Left ventricle myocardium inferior (tissue), 1 donor: Measurements from ENCODE around the gene BAG5. TPM values are rescaled to one million over a fixed set of nuclear protein-coding genes. Genes with fewer than 3 reads are reported as not detected.
A peak's percentile ranks its signal among the peaks of the same experiment; 100 is the strongest.

Experiments used
- DNase-seq: peaks from one replicate; pipeline ENCODE4 v3.0.0-alpha.2; 2020
- H3K27ac ChIP-seq: fragments of 200-600 bp; replicated peaks from 2 replicates; pipeline ENCODE4 v1.8.0; 2021
- H3K27me3 ChIP-seq: fragments of 200-600 bp; 2 replicates; pipeline ENCODE4 v1.8.0; 2021; ENCODE audit warnings: low read depth
- H3K36me3 ChIP-seq: fragments of 200-600 bp; 2 replicates; pipeline ENCODE4 v1.8.0; 2021
- H3K4me1 ChIP-seq: fragments of 200-600 bp; 2 replicates; pipeline ENCODE4 v1.8.0; 2021
- H3K4me3 ChIP-seq: fragments of 200-600 bp; 2 replicates; pipeline ENCODE4 v1.8.0; 2021; ENCODE audit warnings: mild to moderate bottlenecking, moderate library complexity
- H3K9me3 ChIP-seq: fragments of 200-600 bp; replicated peaks from 2 replicates; pipeline ENCODE4 v1.8.0; 2021
- intact Hi-C: fragments of 100-400 bp; cut with micrococcal nuclease; formaldehyde crosslinking; loops from one replicate; pipeline ENCODE4 v1.11.0; 2022
- total RNA-seq: library from RNA; stranded (reverse); fragmentation: NEBNext Ultra II Directional; extraction: Animal tissue kit (Norgen Biotek cat#: 25700); gene quantifications from one replicate; pipeline ENCODE4 v1.2.1, GENCODE V29; 2021
- TF ChIP-seq, protein P1 (sequence below): fragments of 200-600 bp; IDR thresholded peaks from 2 replicates; pipeline ENCODE4 v1.8.0; 2021; ENCODE audit warnings: antibody characterized with exemption, mild to moderate bottlenecking, borderline replicate concordance
- donor health status: DM: no; HTN: yes; CAD: no; lungs with severe emphysema.

The BAG5 gene
- total RNA-seq, 1 donor from 2014 or later, result 16.7 TPM

- intact Hi-C loops, result no loop called here
- Histone ChIP-seq H3K27me3 (no peaks in the 10 kb centered on the region), H3K4me3 (no peak overlapping the region), H3K4me1 (peaks cover 92% of the 10 kb centered on the region), H3K9me3 (no peaks in the 10 kb centered on the region), H3K27ac (peak overlapping the region; percentile 12), H3K36me3 (no peaks in the 10 kb centered on the region)
- DNase-seq, result no peak
- TF ChIP-seq, protein P1, sequence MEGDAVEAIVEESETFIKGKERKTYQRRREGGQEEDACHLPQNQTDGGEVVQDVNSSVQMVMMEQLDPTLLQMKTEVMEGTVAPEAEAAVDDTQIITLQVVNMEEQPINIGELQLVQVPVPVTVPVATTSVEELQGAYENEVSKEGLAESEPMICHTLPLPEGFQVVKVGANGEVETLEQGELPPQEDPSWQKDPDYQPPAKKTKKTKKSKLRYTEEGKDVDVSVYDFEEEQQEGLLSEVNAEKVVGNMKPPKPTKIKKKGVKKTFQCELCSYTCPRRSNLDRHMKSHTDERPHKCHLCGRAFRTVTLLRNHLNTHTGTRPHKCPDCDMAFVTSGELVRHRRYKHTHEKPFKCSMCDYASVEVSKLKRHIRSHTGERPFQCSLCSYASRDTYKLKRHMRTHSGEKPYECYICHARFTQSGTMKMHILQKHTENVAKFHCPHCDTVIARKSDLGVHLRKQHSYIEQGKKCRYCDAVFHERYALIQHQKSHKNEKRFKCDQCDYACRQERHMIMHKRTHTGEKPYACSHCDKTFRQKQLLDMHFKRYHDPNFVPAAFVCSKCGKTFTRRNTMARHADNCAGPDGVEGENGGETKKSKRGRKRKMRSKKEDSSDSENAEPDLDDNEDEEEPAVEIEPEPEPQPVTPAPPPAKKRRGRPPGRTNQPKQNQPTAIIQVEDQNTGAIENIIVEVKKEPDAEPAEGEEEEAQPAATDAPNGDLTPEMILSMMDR, result no peak
These were observed 38.2 kb downstream of the BAG5 start for GRCh38 chr14:103524002-103524935.

GRCh38 chr14:103523575-103523954 is 38.9 kb downstream of the BAG5 start:
- intact Hi-C loops, result no loop called here
- TF ChIP-seq, protein P1, result no peak
- no peaks in the 10 kb centered on the region for H3K27me3 ChIP-seq
- H3K4me1 ChIP-seq, result peaks cover 94% of the 10 kb centered on the region
- H3K4me3 ChIP-seq, result peak overlapping the region; percentile 68
- DNase-seq, result no peak
- H3K9me3 ChIP-seq, result no peaks in the 10 kb centered on the region
- no peaks in the 10 kb centered on the region for H3K36me3 ChIP-seq
- peak overlapping the region; percentile 38 for H3K27ac ChIP-seq

DNA sequence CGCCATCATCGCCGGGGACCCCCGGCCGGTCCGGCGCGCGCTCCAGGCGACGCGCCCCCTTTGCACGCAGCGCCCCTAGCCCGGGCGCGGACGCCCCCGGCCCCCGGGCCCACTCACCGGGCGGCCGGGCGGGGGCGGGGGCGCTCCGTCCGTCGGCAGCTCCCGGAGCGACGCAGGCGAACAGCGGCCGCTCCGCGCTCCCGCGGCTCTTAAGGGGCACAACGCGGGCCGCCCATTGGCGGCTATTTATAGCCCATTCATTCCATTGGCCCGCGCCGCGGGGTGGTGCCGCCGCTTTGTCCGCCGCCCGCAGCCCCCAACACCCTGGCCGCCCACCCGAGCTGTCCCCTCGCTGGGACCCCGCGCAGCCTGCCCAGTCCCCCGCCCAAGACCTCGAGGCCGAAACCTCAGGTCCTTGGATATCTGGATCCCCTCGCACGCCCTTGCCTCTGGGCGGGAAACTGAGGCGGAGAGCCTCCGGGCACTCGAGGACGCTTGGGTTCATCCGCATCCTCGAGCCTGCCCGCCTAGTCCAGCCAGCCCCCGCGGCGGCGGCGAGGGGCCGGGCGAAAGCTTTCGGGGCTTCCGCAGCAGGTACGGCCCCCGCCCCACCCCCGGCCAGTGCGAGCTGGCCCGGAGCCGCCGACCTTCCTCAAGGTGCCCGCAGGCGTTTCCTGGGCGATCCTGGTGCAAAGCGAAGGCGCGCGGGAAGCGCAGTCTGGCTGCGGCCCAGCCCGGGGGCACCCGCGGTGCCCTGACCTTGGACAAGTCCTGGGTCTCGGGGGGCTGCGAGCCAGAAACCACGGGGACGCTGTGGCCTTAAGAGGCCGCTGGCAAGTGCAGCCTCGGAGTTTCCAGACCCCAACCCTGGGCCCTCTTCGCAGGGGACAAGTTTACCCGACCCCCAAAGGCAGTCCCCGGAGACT is 39.5 kb downstream of the BAG5 start, which contains the start of gene CKB:
CKB (minus strand) TSS at position 182 of the 926 bp plus-strand sequence. CDS start 337 bp downstream, outside the sequence.
- no peaks in the 10 kb centered on the region for H3K27me3 ChIP-seq
- TF ChIP-seq, protein P1, result no peak
- H3K27ac ChIP-seq, result peak within 1 kb of the TSS; percentile 89
- no peaks in the 10 kb centered on the region for H3K36me3 ChIP-seq
- DNase-seq, result peak; percentile 75
- H3K9me3 ChIP-seq, result no peaks in the 10 kb centered on the region
- peaks cover 94% of the 10 kb centered on the region for H3K4me1 ChIP-seq
- H3K4me3 ChIP-seq, result peak within 1 kb of the TSS; percentile 68
- intact Hi-C loops, result no loop called here

DNA sequence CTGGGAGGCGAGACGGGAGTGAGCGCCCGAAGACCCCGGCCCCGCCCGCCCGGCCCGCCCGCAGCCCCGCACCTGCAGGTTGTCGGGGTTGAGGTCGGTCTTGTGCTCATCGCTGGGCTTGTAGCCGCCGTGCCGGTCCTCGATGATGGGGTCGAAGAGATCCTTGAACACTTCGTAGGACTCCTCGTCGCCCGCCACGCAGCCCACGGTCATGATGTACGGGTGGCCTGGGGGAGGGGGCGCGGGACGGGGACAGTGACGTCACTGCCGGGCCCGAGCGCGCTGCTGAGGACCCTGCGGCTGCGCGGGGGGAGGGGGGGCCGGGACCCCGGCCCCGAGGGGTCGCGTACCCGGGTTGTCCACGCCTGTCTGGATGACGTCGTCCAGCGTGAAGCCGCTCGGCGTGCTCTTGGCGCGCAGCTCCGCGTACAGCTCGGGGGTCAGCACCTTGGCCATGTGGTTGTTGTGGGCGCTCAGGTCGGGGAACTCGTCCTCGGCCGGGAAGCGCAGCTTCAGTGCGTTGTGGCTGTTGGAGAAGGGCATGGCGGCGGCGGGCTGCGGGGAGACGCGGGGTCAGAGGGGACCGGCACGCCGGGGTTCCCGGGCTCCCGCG is 40.4 kb downstream of the BAG5 start:
- H3K4me1 ChIP-seq, result peaks cover 94% of the 10 kb centered on the region
- H3K9me3 ChIP-seq, result no peaks in the 10 kb centered on the region
- intact Hi-C loops, result no loop called here
- DNase-seq, result peak; percentile 35
- H3K36me3 ChIP-seq, result no peaks in the 10 kb centered on the region
- H3K4me3 ChIP-seq, result peak overlapping the region; percentile 68
- H3K27ac ChIP-seq, result peak overlapping the region; percentile 89
- TF ChIP-seq, protein P1, result no peak
- no peaks in the 10 kb centered on the region for H3K27me3 ChIP-seq

- Histone ChIP-seq H3K36me3 (no peaks in the 10 kb centered on the region), H3K27ac (peak overlapping the region; percentile 89), H3K4me3 (peak overlapping the region; percentile 68), H3K9me3 (no peaks in the 10 kb centered on the region), H3K27me3 (no peaks in the 10 kb centered on the region), H3K4me1 (peaks cover 94% of the 10 kb centered on the region)
- intact Hi-C loops, result no loop called here
- TF ChIP-seq, protein P1, result no peak
- peak; percentile 63 for DNase-seq
These were observed 41.0 kb downstream of the BAG5 start for GRCh38 chr14:103521438-103521950.
